Activated CD4-positive, alpha-beta T cell treated with anti-CD3 and anti-CD28 coated beads, Interleukin-2, Interleukin-6, amounts not matched to agents 100 ng/mL and 50 ng/mL, durations not matched to agents 16 hours and 8 hours (primary cell): ENCODE results near the gene DCAF8.

Experiments
- DNase-seq: peaks from one replicate; pipeline ENCODE4 v3.0.0-alpha.2; 2020

DCAF8 gene

DNA sequence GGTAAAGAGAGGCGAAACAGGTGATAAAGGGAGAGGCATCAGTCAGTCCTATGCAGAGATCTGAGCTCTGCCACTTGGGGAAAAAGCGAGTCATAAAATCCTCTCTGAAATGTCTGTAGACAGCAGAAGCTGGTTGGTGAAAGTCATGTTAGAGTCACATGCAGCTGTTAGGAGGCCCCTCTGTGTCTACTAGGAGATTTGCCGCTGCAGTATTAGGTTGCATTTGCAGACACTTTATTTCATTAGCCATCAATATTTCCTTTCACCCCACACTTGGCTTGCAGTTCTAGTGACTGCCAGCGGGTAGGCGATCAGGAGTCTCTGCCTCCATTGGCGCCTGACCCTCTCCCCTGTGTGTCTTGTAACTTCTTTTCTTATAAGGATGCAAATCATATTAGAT is 94.8 kb downstream of the DCAF8 start:
- DNase-seq: peak; percentile 12

GRCh38 chr1:160167056-160167455 is 95.3 kb downstream of the DCAF8 start:
- no peak for DNase-seq

DNA sequence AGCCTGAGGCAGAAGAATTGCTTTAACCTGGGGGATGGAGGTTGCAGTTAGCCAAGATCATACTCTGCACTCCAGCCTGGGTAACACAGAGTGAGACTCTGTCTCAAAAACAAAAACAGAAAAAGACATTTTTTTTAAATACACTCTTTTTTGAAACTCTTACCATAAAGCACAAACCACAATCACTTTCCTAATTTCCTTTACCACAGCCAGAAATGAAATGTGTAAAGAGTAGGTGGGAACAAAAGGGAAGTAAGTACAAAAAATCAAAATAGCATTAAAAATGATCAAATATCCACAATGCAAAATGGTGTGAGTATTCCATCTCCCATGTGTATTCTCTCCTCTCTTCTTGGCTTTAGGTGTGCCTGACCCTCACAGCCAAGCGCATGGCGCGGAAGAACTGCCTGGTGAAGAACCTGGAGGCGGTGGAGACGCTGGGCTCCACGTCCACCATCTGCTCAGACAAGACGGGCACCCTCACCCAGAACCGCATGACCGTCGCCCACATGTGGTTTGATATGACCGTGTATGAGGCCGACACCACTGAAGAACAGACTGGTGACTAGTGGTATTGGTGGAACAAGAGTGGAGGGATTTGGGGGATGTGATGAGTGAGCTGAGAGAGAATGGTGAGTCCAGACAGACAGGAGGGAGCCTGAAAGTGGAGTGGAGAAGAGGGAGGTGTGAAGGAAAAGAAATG is 96.0 kb downstream of the DCAF8 start:
- no peak for DNase-seq
